Uterus (tissue), 4 donors: ENCODE measurements around the gene GSK3B. TPM values are rescaled to one million over a fixed set of nuclear protein-coding genes. Genes with fewer than 3 reads are reported as not detected.

ENCODE experiments used
- DNase-seq, 2 donors: peaks; one replicate each; pipeline ENCODE4 v3.0.0-alpha.2; 2019 to 2020
- H3K27ac ChIP-seq, 2 donors: fragments of 200-600 bp; sonication (generic); 1 replicate in 1 of 2; 2 replicates in 1 of 2; pipeline ENCODE4 v1.5.1; 2016 to 2018
- H3K27me3 ChIP-seq, 2 donors: fragments of 200-600 bp; sonication (generic); one replicate each; pipeline ENCODE4 v1.5.1; 2018 to 2019; ENCODE audit warnings: control low read depth in 1 of 2
- H3K36me3 ChIP-seq, 2 donors: fragments of 200-600 bp; sonication (generic); one replicate each; pipeline ENCODE4 v1.5.1; 2019; ENCODE audit warnings: control low read depth in 1 of 2
- H3K4me1 ChIP-seq, 2 donors: fragments of 200-600 bp; sonication (generic); one replicate each; pipeline ENCODE4 v1.5.1; 2018 to 2019; ENCODE audit warnings: control low read depth in 1 of 2
- H3K4me3 ChIP-seq, 2 donors: fragments of 200-600 bp; sonication (generic); 1 replicate in 1 of 2; 2 replicates in 1 of 2; pipeline ENCODE4 v1.5.1; 2018 to 2019; ENCODE audit warnings: mild to moderate bottlenecking in 1 of 2
- H3K9me3 ChIP-seq, 2 donors: fragments of 200-600 bp; sonication (generic); one replicate each; pipeline ENCODE4 v1.5.1; 2019; ENCODE audit warnings: control low read depth in 1 of 2
- POLR2A ChIP-seq, 2 donors: fragments of 450-650 bp; IDR thresholded peaks; one replicate each; pipeline ENCODE4 v1.6.1; 2016; ENCODE audit warnings: antibody characterized with exemption in 2 of 2, mild to moderate bottlenecking in 1 of 2, moderate library complexity in 1 of 2
- intact Hi-C: fragments of 100-400 bp; cut with DNase I; formaldehyde crosslinking; loops from one replicate; pipeline ENCODE4 v1.15.1; 2023; ENCODE audit warnings: low total_unique reads
- total RNA-seq, 4 donors: library from RNA; depleted of rRNA in 3 of 4; stranded (reverse); fragments of >200 nt in 3 of 4; gene quantifications; one replicate each; pipeline versions ENCODE4 v1.1.0 to v1.2.4, GENCODE V29; 2014 to 2023
- TF ChIP-seq, protein P1 (sequence below), 4 experiments: fragments of 200-600 bp in 2 of 4; fragments of 450-650 bp in 2 of 4; sonication (generic) in 2 of 4; IDR thresholded peaks; one replicate each; pipeline ENCODE4 v1.5.1; 2016 to 2019; ENCODE audit warnings: antibody characterized with exemption in 4 of 4, mild to moderate bottlenecking in 2 of 4, moderate library complexity in 1 of 4
- donor health status: DM: yes; HTN: yes; CAD: no.

The GSK3B gene
- total RNA-seq, 4 donors from 2014 or later, result 13.5 to 53.8 (median 31.3) TPM

DNA sequence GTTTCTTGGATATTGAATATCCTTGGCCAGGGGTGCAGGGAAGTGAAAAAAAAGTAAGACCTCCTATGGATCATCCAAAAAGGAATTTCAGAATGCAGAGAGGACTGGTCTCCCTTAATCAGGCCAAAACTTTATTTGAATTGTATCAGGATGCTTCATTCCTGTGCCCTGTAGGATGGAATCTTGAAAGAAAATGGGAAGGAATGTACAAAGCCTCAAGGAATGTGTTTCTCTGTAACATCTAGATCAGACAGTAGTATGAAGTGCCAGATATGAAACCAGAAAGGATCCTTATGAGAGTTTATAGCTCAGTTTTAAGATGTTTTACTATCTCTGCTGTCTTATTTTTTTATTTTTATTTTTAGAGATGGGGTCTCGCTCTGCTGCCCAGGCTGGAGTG, 6.5 kb upstream of the GSK3B start:
- intact Hi-C loops, result no loop called here
- no peak for DNase-seq
- no peak overlapping the region for H3K4me3 ChIP-seq
- no peaks in the 10 kb centered on the region for H3K27me3 ChIP-seq
- no peaks in the 10 kb centered on the region for H3K4me1 ChIP-seq
- no peak overlapping the region for H3K27ac ChIP-seq
- H3K9me3 ChIP-seq, result no peaks in the 10 kb centered on the region
- TF ChIP-seq, protein P1, sequence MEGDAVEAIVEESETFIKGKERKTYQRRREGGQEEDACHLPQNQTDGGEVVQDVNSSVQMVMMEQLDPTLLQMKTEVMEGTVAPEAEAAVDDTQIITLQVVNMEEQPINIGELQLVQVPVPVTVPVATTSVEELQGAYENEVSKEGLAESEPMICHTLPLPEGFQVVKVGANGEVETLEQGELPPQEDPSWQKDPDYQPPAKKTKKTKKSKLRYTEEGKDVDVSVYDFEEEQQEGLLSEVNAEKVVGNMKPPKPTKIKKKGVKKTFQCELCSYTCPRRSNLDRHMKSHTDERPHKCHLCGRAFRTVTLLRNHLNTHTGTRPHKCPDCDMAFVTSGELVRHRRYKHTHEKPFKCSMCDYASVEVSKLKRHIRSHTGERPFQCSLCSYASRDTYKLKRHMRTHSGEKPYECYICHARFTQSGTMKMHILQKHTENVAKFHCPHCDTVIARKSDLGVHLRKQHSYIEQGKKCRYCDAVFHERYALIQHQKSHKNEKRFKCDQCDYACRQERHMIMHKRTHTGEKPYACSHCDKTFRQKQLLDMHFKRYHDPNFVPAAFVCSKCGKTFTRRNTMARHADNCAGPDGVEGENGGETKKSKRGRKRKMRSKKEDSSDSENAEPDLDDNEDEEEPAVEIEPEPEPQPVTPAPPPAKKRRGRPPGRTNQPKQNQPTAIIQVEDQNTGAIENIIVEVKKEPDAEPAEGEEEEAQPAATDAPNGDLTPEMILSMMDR (IDR thresholded peaks at IDR 0.05), result no peak
- TF ChIP-seq POLR2A (IDR thresholded peaks at IDR 0.05), result no peak
- H3K36me3 ChIP-seq, result no peaks in the 10 kb centered on the region

DNA sequence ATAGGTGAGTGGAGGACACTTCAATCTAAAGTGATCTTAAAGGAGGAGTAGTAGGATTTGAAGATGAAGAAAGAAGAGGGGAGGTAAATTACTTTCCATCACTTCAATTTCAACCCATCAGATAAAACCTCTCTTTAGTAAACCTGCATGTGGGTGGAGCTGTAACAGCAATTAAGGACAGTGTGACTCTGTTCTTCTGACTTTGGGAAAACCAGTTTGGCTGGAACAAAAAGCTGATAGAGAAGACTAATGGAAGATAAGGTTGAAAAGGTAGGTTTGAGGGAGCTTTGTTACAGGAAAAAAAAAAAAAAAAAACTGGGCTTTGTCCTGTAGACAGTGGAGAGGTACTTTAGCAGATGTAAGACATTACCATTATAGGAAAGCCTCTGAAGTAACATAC, 4.5 kb upstream of the GSK3B start:
- H3K4me1 ChIP-seq, result no peaks in the 10 kb centered on the region
- H3K27me3 ChIP-seq, result no peaks in the 10 kb centered on the region
- no peak overlapping the region for H3K27ac ChIP-seq
- H3K36me3 ChIP-seq, result no peaks in the 10 kb centered on the region
- TF ChIP-seq, protein P1 (IDR thresholded peaks at IDR 0.05), result no peak
- TF ChIP-seq POLR2A (IDR thresholded peaks at IDR 0.05), result no peak
- intact Hi-C loops, result no loop called here
- DNase-seq, result no peak
- no peaks in the 10 kb centered on the region for H3K9me3 ChIP-seq
- no peak overlapping the region for H3K4me3 ChIP-seq

DNA sequence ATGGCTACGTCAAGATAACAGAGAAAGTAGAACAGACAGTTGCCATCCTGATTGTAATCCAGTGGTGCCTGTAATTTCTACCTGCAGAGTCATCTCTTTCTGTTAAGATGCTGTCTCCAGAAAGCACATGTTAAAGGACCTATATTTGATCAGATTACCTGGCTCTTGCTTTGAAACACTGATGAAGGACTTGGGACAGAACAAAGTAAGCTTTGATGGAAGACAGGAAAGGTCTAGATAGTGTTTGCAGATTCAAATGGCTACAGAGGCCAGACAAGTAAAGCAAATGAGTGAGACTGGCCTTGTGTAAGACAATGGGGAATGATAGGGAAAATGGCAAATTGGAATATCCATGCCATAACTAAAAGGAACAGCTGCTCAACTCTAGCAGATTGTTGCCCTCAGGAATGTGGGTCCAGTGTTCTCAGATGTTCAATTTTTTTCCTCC, 1.8 kb upstream of the GSK3B start:
- TF ChIP-seq POLR2A (IDR thresholded peaks at IDR 0.05), result no peak
- TF ChIP-seq, protein P1 (IDR thresholded peaks at IDR 0.05), result no peak
- H3K4me1 ChIP-seq, result no peaks in the 10 kb centered on the region
- no peaks in the 10 kb centered on the region for H3K9me3 ChIP-seq
- peak overlapping the region; percentile 82 to 90 for H3K4me3 ChIP-seq
- H3K27me3 ChIP-seq, result no peaks in the 10 kb centered on the region
- DNase-seq, result no peak
- peak overlapping the region; percentile 99 to 100 for H3K27ac ChIP-seq
- no peaks in the 10 kb centered on the region for H3K36me3 ChIP-seq
- intact Hi-C loops, result no loop called here

DNA sequence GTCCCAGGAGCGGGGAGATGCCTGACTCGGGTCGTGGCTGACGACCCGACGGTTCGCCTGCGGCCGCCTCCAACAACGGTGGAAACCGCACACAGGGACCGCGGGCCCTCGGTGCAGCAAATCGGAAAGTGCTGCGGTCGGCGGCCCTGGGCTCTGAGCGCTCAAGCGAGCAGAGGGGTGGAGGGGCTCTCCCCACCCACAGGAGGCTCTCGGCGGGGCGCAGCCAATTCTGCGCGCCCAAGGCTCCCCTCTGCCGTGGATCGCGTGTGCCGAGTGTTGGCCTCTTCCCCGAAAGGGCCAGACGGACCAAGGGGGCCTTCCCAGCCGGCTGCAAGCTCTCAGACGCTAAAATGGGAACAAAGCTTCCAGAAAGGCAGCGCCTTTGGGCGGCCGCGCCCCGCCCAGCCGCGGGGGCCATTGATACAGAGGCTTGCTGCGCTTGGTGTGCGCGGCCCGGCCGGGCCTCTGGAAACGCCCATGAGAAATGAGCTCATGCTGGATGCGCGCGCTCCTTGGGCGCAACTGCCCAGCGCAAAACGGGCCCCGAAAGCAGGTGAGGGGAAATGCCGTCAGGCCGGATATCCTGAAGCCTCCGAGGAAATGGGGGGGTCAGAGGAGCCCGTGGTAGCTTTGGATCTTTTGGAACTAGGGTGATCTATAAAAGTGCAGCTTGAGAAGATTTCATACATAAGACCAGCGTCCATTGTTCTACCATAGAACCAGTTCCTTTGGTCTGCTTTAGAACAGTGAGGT, 1.2 kb upstream of the GSK3B start:
- Histone ChIP-seq H3K4me1 (no peaks in the 10 kb centered on the region), H3K27ac (peak overlapping the region; percentile 99 to 100), H3K4me3 (peak overlapping the region; percentile 82 to 90), H3K36me3 (no peaks in the 10 kb centered on the region), H3K27me3 (no peaks in the 10 kb centered on the region), H3K9me3 (no peaks in the 10 kb centered on the region)
- TF ChIP-seq, protein P1 (IDR thresholded peaks at IDR 0.05), result peak in 2 of 4 experiments; percentile 9
- peak; percentile 79 to 98 for TF ChIP-seq POLR2A (IDR thresholded peaks at IDR 0.05)
- intact Hi-C loops, result no loop called here
- peak; percentile 90 to 91 for DNase-seq

DNA sequence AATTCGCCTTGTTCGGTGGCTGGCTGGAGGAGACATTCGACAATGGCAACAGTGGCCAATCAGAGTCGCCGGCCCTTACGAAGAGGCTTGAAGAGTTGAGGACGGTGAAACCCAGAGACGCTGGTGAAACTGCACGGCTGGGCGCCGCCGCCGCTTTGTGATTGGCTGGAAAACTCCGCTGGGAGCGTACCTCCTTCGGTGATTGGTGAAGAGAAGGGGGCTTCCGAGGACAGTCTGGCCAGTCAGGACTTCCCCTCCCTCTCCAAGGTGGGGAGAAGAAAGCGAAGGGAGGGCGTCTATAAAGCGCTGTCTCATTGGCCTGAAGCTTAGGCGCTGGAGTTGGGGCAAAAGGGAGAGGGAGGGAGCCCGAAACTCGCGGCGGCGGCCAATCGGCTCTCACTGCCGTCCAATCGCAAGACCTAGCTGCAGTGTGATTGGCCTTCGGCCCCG, 554 bp upstream of the GSK3B start:
- Histone ChIP-seq H3K4me3 (peak overlapping the region; percentile 82 to 90), H3K36me3 (no peaks in the 10 kb centered on the region), H3K27me3 (no peaks in the 10 kb centered on the region), H3K9me3 (no peaks in the 10 kb centered on the region), H3K27ac (peak overlapping the region; percentile 99 to 100), H3K4me1 (no peaks in the 10 kb centered on the region)
- DNase-seq, result peak in 1 of 2 donors; percentile 100
- no peak for TF ChIP-seq POLR2A (IDR thresholded peaks at IDR 0.05)
- TF ChIP-seq, protein P1 (IDR thresholded peaks at IDR 0.05), result no peak
- intact Hi-C loops, result no loop called here
